K562 (cell line): ENCODE data around the gene OR2AT4. TPM values are rescaled to one million over a fixed set of nuclear protein-coding genes. Genes with fewer than 3 reads are reported as not detected.

Experiments used
- CBX8 ChIP-seq: fragments of 200-600 bp; sonication (generic); IDR thresholded peaks from 2 replicates; pipeline ENCODE4 v1.6.1; 2012; ENCODE audit warnings: borderline replicate concordance, mixed run types, low read depth, mild to moderate bottlenecking, moderate library complexity, mixed read lengths, low read length, control low read depth, inconsistent platforms; ENCODE audit not compliant: poor library complexity, severe bottlenecking; ENCODE audit errors: extremely low read depth
- CTBP1 ChIP-seq: fragments of 450-650 bp; IDR thresholded peaks from 2 replicates; pipeline ENCODE4 v1.6.1; 2016; ENCODE audit warnings: borderline replicate concordance
- HLTF ChIP-seq: fragments of 450-650 bp; IDR thresholded peaks from 2 replicates; pipeline ENCODE4 v1.6.1; 2016
- KLF10 ChIP-seq: fragments of 250-450 bp; sonication (Bioruptor Pico); IDR thresholded peaks from 2 replicates; pipeline ENCODE4 v1.6.1; 2021; ENCODE audit warnings: matching md5 sums
- NCOA4 ChIP-seq: fragments of 450-650 bp; IDR thresholded peaks from 2 replicates; pipeline ENCODE4 v1.6.1; 2018; ENCODE audit warnings: mild to moderate bottlenecking; ENCODE audit not compliant: partially characterized antibody
- NFIC ChIP-seq: fragments of 450-650 bp; IDR thresholded peaks from 2 replicates; pipeline ENCODE4 v1.6.1; 2017; ENCODE audit warnings: mild to moderate bottlenecking, inconsistent platforms
- NR2C2 ChIP-seq, 2 experiments: fragments of 200-800 bp in 1 of 2; sonication (Bioruptor generic) in 1 of 2; sonication (generic) in 1 of 2; formaldehyde crosslinking in 1 of 2; IDR thresholded peaks; 2 replicates each; pipeline versions ENCODE4 v1.6.1 to v1.8.0; 2016 to 2022; ENCODE audit warnings: mild to moderate bottlenecking in 1 of 2, missing compliant biosample characterization in 1 of 2, missing genetic modification characterization in 1 of 2, missing genetic modification reagents in 1 of 2
- NR4A1 ChIP-seq, 2 experiments: fragments of 250-450 bp in 1 of 2; fragments of 450-650 bp in 1 of 2; sonication (Bioruptor Pico) in 1 of 2; IDR thresholded peaks; 2 replicates each; pipeline versions ENCODE4 v1.4.0 to v1.6.1; 2016 to 2020; ENCODE audit warnings: mild to moderate bottlenecking in 2 of 2, missing compliant biosample characterization in 1 of 2, missing genetic modification characterization in 1 of 2, moderate library complexity in 1 of 2
- SMC3 ChIP-seq: conservative IDR thresholded peaks from 2 replicates; pipeline ENCODE4 v1.6.1; 2011; ENCODE audit warnings: low read depth, low read length, improper control_type of control experiment; ENCODE audit not compliant: insufficient read depth
- SNRNP70 ChIP-seq: fragments of 200-400 bp; formaldehyde crosslinking; optimal IDR thresholded peaks from 2 replicates; pipeline ENCODE3; 2017; ENCODE audit warnings: low read depth, low read length
- SRSF3 ChIP-seq: fragments of 200-400 bp; formaldehyde crosslinking; IDR thresholded peaks from 2 replicates; pipeline ENCODE4 v1.6.1; 2016; ENCODE audit warnings: mild to moderate bottlenecking, low read length, moderate library complexity; ENCODE audit not compliant: insufficient read depth
- TEAD1 ChIP-seq, 2 experiments: fragments of 450-650 bp in 1 of 2; sonication (generic) in 1 of 2; formaldehyde crosslinking; IDR thresholded peaks; 2 replicates each; pipeline versions ENCODE4 v1.4.0 to v1.8.0; 2020 to 2022; ENCODE audit warnings: mild to moderate bottlenecking in 2 of 2, missing genetic modification reagents in 1 of 2
- ZFP36 ChIP-seq: fragments of 150-350 bp; IDR thresholded peaks from 2 replicates; pipeline ENCODE4 v1.6.1; 2018; ENCODE audit warnings: low read length, low read depth; ENCODE audit not compliant: partially characterized antibody
- ZNF830 ChIP-seq: fragments of 250-450 bp; sonication (Bioruptor Pico); IDR thresholded peaks from 2 replicates; pipeline ENCODE4 v1.5.0; 2021; ENCODE audit warnings: mild to moderate bottlenecking
- polyA plus RNA-seq, 8 experiments: library from polyadenylated mRNA; depleted of rRNA in 4 of 8; stranded (reverse) in 5 of 8; unstranded in 3 of 8; fragments of >200 nt; fragmentation: Nextera tagmentation in 2 of 8; fragmentation: Illumina TruSeq in 1 of 8; extraction: Ambion mirVana in 2 of 8; extraction: Trizol in 1 of 8; gene quantifications; 2 replicates each; pipeline versions ENCODE4 v1.2.1 to v1.2.3, GENCODE V29; 2011 to 2014; ENCODE audit warnings: inconsistent platforms in 1 of 8, missing spikeins in 1 of 8
- total RNA-seq, 7 experiments: library from RNA; depleted of rRNA in 6 of 7; stranded (reverse); fragments of >200 nt in 6 of 7; fragmentation: Illumina TruSeq in 2 of 7; extraction: Trizol in 2 of 7; gene quantifications; 2 replicates each; pipeline versions ENCODE4 v1.2.1 to v1.2.3, GENCODE V29; 2011 to 2021; ENCODE audit warnings: low replicate concordance in 1 of 7
- TF ChIP-seq, protein P1 (sequence below): sonication (generic); formaldehyde crosslinking; IDR thresholded peaks from 2 replicates; pipeline ENCODE4 v1.8.1; 2023; ENCODE audit warnings: missing genetic modification reagents, mild to moderate bottlenecking, borderline replicate concordance
- TF ChIP-seq, protein P2 (sequence below), 3 experiments: IDR thresholded peaks in 2 of 3; conservative IDR thresholded peaks in 1 of 3; 2 replicates each; pipeline ENCODE4 v1.5.1; 2011 to 2012; ENCODE audit warnings: low read length in 3 of 3, mild to moderate bottlenecking in 3 of 3, control low read depth in 2 of 3, improper control_type of control experiment in 1 of 3, inconsistent platforms in 1 of 3, low read depth in 1 of 3, mixed read lengths in 1 of 3, moderate library complexity in 1 of 3; ENCODE audit not compliant: insufficient read depth in 2 of 3
- TF ChIP-seq, protein P3 (sequence below): fragments of 450-650 bp; formaldehyde crosslinking; conservative IDR thresholded peaks from 2 replicates; pipeline ENCODE4 v1.4.0; 2022; ENCODE audit warnings: mild to moderate bottlenecking, missing genetic modification characterization
- TF ChIP-seq, protein P4 (sequence below): fragments of 250-450 bp; sonication (Bioruptor Pico); IDR thresholded peaks from 2 replicates; pipeline ENCODE4 v1.8.0; 2021; ENCODE audit warnings: moderate library complexity, mild to moderate bottlenecking, inconsistent platforms

Gene OR2AT4
- total and polyA plus RNA-seq, 9 of the 15 experiments (the other 6 are each of a cell fraction or from before 2014, with no cell fraction given): 0.86 to 3.1 (median 2.0) TPM

DNA sequence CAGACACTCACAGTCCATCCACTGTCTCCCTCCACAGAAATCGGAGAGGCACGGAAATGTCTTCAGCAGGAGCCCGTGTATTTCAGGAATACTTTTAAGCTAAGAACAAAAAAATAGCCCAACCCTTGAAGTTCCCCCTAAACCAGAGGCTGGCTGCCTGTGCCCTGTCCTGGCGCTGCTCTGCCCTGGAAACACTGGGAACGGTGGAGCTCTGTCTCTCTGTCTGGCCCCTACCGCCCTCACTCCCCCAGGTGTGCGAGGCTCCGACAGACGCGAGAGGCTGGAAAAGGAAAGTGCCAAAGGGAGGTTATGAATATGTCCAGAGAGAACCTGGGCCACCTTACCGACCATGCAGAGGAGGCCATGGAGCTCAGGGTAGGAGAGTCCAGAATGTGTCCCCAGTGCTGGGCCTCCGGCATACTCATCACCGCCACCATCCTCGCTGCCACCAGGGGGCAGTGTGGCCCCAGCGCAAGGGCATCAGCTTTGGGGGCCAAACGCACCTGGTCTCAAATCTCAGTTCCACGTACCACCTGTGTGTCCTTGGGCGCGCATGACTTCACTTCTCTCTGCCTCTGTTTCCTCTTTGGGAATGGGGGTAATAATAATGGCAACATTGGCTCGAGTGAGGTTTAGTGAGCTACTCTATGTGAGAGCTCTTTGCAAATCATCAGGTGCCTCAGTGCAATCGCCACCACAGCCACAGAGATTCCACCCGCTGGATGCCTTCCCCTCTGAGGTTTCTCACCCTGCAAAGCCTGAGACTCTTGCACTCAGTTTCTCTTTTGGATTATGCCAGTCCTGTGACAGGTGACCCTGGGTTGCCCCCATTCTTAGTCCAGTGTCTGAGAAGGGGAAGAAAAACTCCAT is 43.8 kb upstream of the OR2AT4 start (continued):
- TF ChIP-seq, protein P1, sequence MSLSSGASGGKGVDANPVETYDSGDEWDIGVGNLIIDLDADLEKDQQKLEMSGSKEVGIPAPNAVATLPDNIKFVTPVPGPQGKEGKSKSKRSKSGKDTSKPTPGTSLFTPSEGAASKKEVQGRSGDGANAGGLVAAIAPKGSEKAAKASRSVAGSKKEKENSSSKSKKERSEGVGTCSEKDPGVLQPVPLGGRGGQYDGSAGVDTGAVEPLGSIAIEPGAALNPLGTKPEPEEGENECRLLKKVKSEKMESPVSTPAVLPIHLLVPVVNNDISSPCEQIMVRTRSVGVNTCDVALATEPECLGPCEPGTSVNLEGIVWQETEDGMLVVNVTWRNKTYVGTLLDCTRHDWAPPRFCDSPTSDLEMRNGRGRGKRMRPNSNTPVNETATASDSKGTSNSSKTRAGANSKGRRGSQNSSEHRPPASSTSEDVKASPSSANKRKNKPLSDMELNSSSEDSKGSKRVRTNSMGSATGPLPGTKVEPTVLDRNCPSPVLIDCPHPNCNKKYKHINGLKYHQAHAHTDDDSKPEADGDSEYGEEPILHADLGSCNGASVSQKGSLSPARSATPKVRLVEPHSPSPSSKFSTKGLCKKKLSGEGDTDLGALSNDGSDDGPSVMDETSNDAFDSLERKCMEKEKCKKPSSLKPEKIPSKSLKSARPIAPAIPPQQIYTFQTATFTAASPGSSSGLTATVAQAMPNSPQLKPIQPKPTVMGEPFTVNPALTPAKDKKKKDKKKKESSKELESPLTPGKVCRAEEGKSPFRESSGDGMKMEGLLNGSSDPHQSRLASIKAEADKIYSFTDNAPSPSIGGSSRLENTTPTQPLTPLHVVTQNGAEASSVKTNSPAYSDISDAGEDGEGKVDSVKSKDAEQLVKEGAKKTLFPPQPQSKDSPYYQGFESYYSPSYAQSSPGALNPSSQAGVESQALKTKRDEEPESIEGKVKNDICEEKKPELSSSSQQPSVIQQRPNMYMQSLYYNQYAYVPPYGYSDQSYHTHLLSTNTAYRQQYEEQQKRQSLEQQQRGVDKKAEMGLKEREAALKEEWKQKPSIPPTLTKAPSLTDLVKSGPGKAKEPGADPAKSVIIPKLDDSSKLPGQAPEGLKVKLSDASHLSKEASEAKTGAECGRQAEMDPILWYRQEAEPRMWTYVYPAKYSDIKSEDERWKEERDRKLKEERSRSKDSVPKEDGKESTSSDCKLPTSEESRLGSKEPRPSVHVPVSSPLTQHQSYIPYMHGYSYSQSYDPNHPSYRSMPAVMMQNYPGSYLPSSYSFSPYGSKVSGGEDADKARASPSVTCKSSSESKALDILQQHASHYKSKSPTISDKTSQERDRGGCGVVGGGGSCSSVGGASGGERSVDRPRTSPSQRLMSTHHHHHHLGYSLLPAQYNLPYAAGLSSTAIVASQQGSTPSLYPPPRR (CRISPR knock-in tag): no peak
- no peak for TF ChIP-seq CBX8
- no peak for TF ChIP-seq ZFP36
- no peak for TF ChIP-seq NR4A1 (CRISPR knock-in tag; IDR thresholded peaks at IDR 0.05)
- no peak for TF ChIP-seq NR4A1 (tag; IDR thresholded peaks at IDR 0.05)
- TF ChIP-seq, protein P2, sequence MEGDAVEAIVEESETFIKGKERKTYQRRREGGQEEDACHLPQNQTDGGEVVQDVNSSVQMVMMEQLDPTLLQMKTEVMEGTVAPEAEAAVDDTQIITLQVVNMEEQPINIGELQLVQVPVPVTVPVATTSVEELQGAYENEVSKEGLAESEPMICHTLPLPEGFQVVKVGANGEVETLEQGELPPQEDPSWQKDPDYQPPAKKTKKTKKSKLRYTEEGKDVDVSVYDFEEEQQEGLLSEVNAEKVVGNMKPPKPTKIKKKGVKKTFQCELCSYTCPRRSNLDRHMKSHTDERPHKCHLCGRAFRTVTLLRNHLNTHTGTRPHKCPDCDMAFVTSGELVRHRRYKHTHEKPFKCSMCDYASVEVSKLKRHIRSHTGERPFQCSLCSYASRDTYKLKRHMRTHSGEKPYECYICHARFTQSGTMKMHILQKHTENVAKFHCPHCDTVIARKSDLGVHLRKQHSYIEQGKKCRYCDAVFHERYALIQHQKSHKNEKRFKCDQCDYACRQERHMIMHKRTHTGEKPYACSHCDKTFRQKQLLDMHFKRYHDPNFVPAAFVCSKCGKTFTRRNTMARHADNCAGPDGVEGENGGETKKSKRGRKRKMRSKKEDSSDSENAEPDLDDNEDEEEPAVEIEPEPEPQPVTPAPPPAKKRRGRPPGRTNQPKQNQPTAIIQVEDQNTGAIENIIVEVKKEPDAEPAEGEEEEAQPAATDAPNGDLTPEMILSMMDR (IDR thresholded peaks at IDR 0.05 in 2 of 3, conservative IDR thresholded peaks at IDR 0.05 in 1 of 3; ENCODE audit: insufficient read depth in 2 of 3, low read depth in 1 of 3, low read length in 3 of 3): peak; percentile 79 to 93 (median 91)
- TF ChIP-seq TEAD1 (CRISPR knock-in tag; IDR thresholded peaks at IDR 0.05): no peak
- peak; percentile 68 for TF ChIP-seq SMC3
- no peak for TF ChIP-seq HLTF
- TF ChIP-seq NFIC: peak; percentile 17; the same call in 1 of the 2 replicates
- peak; percentile 63; the same call in 1 of the 2 replicates for TF ChIP-seq CTBP1
- no peak for TF ChIP-seq SNRNP70
- TF ChIP-seq NCOA4: no peak
- TF ChIP-seq KLF10 (CRISPR knock-in tag): no peak
- TF ChIP-seq, protein P3, sequence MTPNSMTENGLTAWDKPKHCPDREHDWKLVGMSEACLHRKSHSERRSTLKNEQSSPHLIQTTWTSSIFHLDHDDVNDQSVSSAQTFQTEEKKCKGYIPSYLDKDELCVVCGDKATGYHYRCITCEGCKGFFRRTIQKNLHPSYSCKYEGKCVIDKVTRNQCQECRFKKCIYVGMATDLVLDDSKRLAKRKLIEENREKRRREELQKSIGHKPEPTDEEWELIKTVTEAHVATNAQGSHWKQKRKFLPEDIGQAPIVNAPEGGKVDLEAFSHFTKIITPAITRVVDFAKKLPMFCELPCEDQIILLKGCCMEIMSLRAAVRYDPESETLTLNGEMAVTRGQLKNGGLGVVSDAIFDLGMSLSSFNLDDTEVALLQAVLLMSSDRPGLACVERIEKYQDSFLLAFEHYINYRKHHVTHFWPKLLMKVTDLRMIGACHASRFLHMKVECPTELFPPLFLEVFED (CRISPR knock-in tag): no peak
- no peak for TF ChIP-seq NR2C2 (CRISPR knock-in tag; IDR thresholded peaks at IDR 0.05)
- TF ChIP-seq NR2C2 (tag; IDR thresholded peaks at IDR 0.05): no peak
- no peak for TF ChIP-seq SRSF3
- TF ChIP-seq ZNF830 (CRISPR knock-in tag): no peak
- TF ChIP-seq, protein P4, sequence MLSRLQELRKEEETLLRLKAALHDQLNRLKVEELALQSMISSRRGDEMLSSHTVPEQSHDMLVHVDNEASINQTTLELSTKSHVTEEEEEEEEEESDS (CRISPR knock-in tag): no peak
